GM21786 (cell line): ENCODE measurements around the gene TAF7L.
"Not testable (repeated sequence)": the region's sequence is repeated elsewhere in the genome, so short reads cannot be mapped to it uniquely, and the experiment has no call there.

Source experiments
- ATAC-seq: cut with Tn5 transposase; IDR thresholded peaks from one replicate; pipeline ENCODE4 v1.9.1; 2021; ENCODE audit not compliant: unreplicated experiment

Gene TAF7L, protein sequence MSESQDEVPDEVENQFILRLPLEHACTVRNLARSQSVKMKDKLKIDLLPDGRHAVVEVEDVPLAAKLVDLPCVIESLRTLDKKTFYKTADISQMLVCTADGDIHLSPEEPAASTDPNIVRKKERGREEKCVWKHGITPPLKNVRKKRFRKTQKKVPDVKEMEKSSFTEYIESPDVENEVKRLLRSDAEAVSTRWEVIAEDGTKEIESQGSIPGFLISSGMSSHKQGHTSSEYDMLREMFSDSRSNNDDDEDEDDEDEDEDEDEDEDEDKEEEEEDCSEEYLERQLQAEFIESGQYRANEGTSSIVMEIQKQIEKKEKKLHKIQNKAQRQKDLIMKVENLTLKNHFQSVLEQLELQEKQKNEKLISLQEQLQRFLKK

GRCh38 chrX:101290957-101291603, at the start of gene TAF7L:
TAF7L (minus strand) TSS chrX:101291334; CDS start chrX:101287543, 3,791 bp downstream.
- ATAC-seq: no peak

DNA sequence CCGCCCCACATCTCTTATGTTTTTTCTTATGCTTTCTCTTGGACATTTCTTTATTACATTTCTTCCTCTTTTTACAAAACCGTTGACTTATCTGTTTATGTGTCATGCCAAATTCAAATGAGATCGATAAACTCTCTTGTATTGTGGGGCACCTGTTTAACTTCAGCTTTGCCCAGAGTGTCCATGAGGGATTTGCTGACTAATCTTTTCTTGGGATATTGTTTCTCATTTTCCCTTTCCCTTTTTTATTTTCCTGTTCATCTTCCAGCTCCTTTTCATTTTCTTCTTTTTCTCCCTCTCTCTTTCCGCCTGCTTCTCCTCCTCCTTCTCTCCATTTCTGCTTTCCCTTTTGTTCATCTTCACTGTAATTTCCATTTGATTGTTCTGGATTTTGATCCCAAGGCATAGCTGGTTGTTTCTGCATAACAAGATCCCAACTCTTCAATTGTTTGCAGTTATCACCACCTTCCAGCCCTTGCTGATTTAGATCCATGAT, 46.7 kb upstream of the TAF7L start:
- ATAC-seq: no peak

GRCh38 chrX:101334310-101334709, 43.2 kb upstream of the TAF7L start:
- ATAC-seq: not testable (repeated sequence)

- not testable (repeated sequence) for ATAC-seq
Measured at GRCh38 chrX:101326600-101326999, 35.5 kb upstream of the TAF7L start.

GRCh38 chrX:101303790-101304189, 12.7 kb upstream of the TAF7L start:
- no peak for ATAC-seq

DNA sequence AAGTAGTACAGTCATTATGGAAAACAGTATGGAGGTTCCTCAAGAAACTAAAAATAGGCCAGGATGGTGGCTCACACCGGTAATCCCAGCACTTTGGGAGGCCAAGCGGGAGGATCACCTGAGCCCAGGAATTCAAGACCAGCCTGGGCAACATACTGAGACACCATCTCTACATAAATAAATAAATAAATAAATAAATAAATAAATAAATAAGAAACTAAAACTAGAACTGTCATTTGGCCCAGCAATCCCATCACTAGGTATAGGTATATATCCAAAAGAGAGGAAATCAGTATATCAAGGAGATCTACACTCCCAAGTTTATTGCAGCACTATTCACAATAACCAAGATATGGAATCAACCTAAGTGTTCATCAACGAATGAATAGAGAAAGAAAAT, 4.5 kb upstream of the TAF7L start:
- ATAC-seq: not testable (repeated sequence)

DNA sequence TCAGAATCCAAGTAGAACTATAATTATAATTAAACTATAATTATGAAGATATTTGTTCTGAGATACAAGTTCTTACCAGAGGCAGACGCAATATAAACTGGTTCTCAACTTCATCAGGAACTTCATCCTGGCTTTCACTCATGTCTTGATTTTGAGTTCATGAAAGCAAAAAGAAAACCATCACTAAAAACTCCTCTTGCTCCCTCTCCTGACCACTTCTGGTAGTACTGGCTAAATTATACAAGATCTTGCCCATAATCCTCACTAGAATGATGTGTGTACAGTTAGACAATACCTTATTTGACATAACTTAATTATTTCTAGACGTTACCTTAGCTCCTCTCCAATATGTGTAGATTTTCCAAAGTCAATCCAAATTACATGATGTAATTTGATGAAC, 3.7 kb downstream of the TAF7L start:
- peak; percentile 52 for ATAC-seq

- ATAC-seq: no peak
Measured at GRCh38 chrX:101276238-101276637, 14.9 kb downstream of the TAF7L start.

DNA sequence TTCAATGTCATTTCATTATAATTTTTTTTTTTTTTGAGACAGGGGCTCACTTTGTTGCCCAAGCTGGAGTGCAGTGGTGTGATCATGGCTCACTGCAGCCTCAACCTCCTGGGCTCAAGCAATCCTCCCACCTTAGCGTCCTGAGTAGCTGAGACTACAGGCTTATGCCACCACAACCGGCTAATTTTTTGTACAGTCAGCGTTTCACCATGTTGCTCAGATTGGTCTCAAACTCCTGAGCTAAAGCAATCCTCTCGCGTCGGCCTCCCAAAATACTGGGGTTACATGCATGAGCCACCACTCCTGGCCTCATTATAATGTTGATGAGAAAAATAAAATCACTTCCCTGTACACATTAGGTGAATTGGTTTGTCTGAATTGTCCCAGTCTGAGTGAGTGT, 16.9 kb downstream of the TAF7L start:
- no peak for ATAC-seq

DNA sequence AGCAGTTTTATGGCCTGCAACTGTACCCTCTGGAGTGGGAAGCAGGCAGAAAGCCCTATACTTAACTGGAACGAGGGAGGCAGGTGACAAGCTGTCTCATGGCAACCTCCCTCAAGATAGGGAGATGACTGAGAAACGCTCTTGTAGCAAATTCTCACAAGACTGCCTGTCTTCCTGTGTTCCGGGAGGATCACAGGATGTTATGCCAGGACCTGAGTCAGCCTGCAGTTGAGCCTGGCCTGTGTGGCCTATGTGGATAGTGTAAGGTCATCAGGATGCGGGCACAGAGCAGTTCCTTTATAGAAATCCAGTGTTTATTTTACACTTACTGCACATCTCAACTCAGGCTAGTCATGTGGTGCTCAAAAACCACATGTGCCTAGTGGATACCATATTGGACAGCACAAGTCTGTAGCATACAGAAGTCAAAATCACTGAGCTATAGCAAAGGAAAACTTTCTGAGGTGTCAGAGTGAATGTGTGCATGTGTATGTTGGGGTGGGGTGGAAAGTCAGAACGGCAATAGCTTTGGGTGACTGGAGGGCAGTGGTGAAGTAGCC, 25.2 kb downstream of the TAF7L start:
- ATAC-seq: no peak

DNA sequence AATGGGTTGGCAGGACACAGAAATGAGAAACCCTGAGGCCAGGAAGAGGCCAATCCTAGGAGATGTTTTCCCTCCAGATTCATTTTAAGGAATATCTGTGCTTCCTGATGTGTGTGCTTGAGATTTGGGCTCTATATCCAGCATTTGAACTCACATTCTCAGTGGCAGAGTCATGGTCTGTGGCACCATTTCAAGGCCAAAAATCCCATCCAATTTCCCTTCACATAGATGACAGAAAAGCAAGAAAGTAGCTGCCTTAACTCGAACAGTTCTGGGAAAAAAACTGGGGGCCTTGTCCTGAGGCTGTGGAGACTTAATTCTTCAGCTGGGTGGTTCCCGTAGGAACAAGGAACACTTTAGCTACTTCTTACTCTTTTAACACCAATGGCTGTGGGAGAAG, 27.4 kb downstream of the TAF7L start:
- no peak for ATAC-seq

DNA sequence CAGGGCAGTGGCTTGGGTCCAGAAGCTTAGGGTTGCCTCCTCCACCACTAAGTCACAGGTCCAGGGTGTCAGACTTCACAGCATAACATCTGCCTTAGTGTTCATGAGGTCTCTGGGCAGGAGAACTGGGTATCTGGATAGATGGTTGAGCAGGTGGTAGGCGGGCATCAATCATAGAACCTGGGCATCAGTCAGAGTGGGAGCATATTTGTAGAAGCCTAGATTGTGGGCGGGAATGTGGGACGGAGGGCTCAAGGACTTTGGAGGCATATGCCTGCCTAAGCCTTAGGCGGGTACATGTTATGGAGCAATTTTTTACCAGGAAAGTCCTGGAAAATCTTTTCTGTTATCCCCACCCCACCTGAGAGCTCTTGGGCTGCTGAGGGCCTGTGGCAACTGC, 28.5 kb downstream of the TAF7L start:
- ATAC-seq: no peak

DNA sequence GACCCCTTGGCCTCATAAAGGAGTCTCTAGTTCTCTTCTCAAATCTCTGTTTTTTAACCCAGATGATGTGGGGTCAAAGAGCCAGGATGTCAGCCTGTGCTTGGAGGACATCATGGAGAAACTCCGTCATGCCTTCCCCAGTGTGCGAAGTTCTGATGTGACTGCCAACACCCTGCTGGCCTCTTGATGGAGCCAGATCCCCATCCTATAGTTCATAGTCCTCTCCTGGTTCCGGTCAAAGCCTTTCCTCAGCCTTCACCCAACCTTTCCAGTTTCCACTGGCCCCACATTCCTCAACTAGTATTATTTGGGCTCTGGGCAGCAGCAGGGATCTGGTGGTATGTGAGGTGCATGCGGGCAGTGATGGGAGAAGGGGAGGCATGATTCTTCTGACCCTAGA, 30.7 kb downstream of the TAF7L start:
- no peak for ATAC-seq

- ATAC-seq: no peak
Measured at GRCh38 chrX:101258259-101258581, 32.9 kb downstream of the TAF7L start.

- no peak for ATAC-seq
Measured at GRCh38 chrX:101257448-101258258, 33.5 kb downstream of the TAF7L start.

DNA sequence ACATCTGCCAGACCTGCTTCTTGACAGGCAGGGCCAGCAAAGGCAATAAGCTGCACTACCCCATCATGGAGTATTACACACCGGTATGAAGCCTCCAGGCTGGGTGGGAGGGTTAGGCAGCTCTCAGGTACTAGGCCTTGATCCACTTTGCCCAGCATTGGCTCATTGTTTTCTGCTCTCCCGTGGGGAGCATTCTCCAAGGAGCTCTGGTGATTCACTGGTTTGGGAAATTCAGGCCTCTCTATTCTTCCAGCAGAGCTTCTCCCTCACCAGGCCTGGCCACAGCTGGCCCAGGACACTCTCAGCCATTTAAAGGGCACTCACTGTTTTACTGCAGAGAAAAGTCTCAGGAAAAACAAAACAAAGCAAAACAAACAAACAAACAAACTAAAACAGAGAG, 38.5 kb downstream of the TAF7L start:
- no peak for ATAC-seq

DNA sequence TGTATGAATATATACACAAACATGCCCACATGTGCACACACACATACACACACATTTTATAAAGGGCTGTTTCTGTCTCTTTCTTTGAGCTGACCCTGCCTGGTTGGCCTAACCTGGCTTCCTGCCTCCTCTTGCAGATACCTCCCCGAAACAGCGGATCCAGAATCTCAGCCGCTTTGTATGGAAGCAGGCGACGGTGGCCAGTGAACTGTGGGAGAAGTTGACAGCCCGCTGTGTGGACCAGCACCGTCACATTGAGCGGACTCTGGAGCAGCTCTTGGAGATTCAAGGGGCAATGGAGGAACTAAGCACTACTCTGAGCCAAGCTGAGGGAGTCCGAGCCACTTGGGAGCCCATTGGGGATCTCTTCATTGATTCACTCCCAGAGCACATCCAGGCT, 49.6 kb downstream of the TAF7L start:
- ATAC-seq: no peak

- ATAC-seq: no peak
Measured at GRCh38 chrX:101237041-101237440, 54.1 kb downstream of the TAF7L start.

DNA sequence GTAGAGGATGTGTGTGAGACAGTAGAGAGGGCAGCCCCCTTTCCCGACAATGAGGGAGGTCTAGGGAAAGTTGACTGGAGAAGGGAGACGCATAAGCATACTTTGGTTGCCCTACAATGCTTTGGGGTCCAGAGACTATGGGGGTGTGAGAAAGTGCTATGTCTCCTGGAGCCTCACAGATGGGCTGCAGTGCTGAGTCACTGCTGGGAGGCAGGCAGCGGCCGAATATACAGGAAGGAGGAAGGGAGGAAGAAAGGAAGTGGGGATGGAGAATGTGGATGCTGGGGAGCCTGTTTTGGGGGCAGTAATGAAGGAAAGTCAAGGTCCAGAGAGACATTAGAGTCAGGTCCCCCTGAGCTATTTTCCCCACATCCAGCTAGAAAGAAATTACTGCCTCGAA, 58.8 kb downstream of the TAF7L start:
- no peak for ATAC-seq

DNA sequence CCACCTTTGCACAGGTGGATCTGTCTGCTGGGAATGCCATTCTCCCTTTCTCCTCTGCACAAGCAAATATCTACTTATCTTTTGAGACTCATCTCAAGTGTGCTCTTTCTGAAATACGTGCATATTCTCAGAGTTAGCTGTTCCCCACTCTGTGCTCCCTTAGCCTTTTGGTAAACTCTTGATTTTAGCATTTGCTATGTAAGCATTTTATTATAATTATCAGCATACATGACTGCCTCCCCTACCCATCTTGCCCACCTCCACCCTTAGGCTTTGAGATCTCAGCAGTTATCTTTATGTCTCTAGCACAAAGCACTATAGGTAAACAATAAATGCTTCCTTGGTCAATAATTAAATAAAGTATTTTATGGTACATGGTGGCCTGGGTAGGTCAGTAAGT, 60.1 kb downstream of the TAF7L start:
- no peak for ATAC-seq

DNA sequence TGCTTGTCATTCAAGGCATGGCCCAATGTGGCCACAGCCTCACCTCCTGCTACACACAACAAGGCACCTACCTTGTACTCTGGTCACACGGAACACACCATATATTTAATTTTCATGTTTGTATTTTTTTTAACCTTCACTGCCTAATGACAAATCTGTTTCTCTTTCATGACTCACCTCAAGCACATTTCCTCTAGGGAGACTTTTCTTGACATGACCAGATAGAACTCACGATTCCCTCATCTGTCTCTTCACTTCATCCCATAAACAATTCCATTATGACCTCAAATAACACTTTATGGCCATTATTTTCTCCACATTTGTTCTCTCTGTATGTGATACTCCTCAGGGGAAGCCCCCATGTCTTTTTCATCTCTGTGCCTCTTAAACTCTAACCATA, 60.5 kb downstream of the TAF7L start:
- ATAC-seq: no peak
